Measurements from ENCODE around the gene ASXL3. TPM values are rescaled to one million over a fixed set of nuclear protein-coding genes. Genes with fewer than 3 reads are reported as not detected.

Gene ASXL3
- total RNA-seq, 1 experiment from 2014 or later = not detected

DNA sequence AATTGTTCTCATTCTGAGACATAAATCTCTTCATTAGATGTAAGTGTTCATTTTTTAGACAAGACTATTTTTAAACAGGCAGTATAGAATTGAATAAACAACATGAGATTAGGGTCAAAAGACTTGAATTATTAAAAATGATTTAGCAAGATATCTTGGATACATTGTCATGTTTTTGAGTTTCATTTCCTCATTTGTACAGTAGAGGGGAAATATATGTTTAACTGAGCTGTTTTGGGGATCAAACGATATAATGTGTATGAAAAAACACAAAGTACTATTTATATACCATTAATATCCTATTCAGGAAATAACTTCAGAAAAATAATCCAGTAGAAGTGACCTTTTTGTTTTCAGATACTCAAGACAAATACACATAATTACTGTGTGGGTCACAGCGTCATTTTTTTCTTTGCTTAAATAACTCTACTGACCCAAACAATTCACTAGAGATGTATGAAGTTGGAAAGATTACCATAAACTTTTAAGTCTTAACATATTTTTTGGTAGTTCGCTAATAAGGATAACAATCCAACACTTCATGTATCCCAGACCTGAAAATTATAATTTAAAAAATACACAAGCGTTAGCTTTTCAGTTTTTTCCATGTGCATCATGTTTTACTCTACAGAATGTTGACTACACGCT, 896 bp upstream of the ASXL3 start:
- Histone ChIP-seq H3F3A (ENCODE audit: insufficient read depth, low read depth) (no peaks in the 10 kb centered on the region), H3K9me2 (ENCODE audit: insufficient read depth) (no peaks in the 10 kb centered on the region), H4K20me1 (ENCODE audit: insufficient read depth) (no peaks in the 10 kb centered on the region), H3K9me3 (ENCODE audit: insufficient read depth, low read depth) (no peaks in the 10 kb centered on the region), H2AFZ (no peak overlapping the region), H3K27ac (no peak overlapping the region), H3K4me2 (no peak overlapping the region), H3K36me3 (ENCODE audit: low read depth) (no peaks in the 10 kb centered on the region), H3K79me2 (ENCODE audit: low read depth) (no peaks in the 10 kb centered on the region), H3K4me1 (replicated peaks; ENCODE audit: insufficient read depth) (no peaks in the 10 kb centered on the region), H3K4me3 (no peak overlapping the region), H3K27me3 (ENCODE audit: insufficient read depth, low read depth) (no peaks in the 10 kb centered on the region)
- DNase-seq = no peak
- no peak for TF ChIP-seq EZH2 (IDR thresholded peaks at IDR 0.05; ENCODE audit: low read depth)
- TF ChIP-seq, protein P1, sequence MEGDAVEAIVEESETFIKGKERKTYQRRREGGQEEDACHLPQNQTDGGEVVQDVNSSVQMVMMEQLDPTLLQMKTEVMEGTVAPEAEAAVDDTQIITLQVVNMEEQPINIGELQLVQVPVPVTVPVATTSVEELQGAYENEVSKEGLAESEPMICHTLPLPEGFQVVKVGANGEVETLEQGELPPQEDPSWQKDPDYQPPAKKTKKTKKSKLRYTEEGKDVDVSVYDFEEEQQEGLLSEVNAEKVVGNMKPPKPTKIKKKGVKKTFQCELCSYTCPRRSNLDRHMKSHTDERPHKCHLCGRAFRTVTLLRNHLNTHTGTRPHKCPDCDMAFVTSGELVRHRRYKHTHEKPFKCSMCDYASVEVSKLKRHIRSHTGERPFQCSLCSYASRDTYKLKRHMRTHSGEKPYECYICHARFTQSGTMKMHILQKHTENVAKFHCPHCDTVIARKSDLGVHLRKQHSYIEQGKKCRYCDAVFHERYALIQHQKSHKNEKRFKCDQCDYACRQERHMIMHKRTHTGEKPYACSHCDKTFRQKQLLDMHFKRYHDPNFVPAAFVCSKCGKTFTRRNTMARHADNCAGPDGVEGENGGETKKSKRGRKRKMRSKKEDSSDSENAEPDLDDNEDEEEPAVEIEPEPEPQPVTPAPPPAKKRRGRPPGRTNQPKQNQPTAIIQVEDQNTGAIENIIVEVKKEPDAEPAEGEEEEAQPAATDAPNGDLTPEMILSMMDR (conservative IDR thresholded peaks at IDR 0.05) = no peak
- ChIA-PET POLR2A (ENCODE audit: unreplicated experiment) (no interaction called here), CTCF (no interaction called here)
- intact Hi-C loops (cut with micrococcal nuclease; ENCODE audit: unreplicated experiment) = no loop called here
- BruUV-seq (replicated peaks) = no TSS peak

DNA sequence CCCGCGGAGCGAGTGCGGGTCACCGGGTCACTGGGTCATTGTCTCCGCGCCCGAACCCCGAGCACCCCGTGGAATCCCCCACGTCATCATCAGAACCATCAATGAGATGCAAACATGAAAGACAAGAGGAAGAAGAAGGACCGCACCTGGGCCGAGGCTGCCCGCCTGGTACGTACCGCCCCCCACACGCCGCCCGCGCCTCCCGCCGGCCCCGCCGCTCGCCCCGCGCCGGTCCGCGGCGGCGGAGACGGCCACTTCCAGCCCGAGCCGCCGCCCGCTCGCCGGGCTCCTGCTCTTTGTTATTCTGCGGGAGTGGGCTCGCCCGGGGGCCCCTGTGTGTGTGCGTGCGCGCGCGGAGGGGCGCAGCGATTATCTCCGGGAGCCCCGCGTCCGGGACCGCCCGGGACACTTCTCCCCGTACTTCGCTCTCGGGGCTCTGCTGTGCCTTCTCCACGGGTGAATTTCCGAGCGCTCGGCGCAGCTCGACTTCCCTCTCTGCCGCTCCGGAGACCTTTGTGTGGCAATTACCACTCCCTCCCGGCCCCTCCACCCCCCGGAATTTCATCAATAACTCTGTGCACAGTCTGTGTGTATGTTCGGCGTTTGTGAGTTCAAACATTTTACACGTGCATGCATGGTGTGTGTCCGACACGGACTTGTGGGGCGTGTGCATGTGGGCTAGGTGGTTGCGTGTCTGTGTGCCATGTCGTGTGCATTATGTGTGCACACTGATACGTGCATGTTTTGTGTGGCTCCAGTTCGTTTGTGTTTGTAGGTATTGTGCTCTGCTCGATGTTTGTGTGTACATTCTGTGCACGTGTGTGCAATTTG, 714 bp downstream of the ASXL3 start:
- no TSS peak for BruUV-seq (replicated peaks)
- H3F3A ChIP-seq (ENCODE audit: insufficient read depth, low read depth) = no peaks in the 10 kb centered on the region
- H3K4me1 ChIP-seq (replicated peaks; ENCODE audit: insufficient read depth) = no peaks in the 10 kb centered on the region
- H3K27ac ChIP-seq = no peak overlapping the region
- H3K4me2 ChIP-seq = no peak overlapping the region
- ChIA-PET CTCF (no interaction called here), POLR2A (ENCODE audit: unreplicated experiment) (no interaction called here)
- DNase-seq = no peak
- H2AFZ ChIP-seq = no peak overlapping the region
- H4K20me1 ChIP-seq (ENCODE audit: insufficient read depth) = no peaks in the 10 kb centered on the region
- no peaks in the 10 kb centered on the region for H3K9me2 ChIP-seq (ENCODE audit: insufficient read depth)
- no peaks in the 10 kb centered on the region for H3K36me3 ChIP-seq (ENCODE audit: low read depth)
- H3K79me2 ChIP-seq (ENCODE audit: low read depth) = no peaks in the 10 kb centered on the region
- H3K27me3 ChIP-seq (ENCODE audit: insufficient read depth, low read depth) = no peaks in the 10 kb centered on the region
- intact Hi-C loops (cut with micrococcal nuclease; ENCODE audit: unreplicated experiment) = no loop called here
- no peak overlapping the region for H3K4me3 ChIP-seq
- no peaks in the 10 kb centered on the region for H3K9me3 ChIP-seq (ENCODE audit: insufficient read depth, low read depth)
- TF ChIP-seq EZH2 (IDR thresholded peaks at IDR 0.05; ENCODE audit: low read depth) = no peak
- TF ChIP-seq, protein P1 (conservative IDR thresholded peaks at IDR 0.05) = no peak

DNA sequence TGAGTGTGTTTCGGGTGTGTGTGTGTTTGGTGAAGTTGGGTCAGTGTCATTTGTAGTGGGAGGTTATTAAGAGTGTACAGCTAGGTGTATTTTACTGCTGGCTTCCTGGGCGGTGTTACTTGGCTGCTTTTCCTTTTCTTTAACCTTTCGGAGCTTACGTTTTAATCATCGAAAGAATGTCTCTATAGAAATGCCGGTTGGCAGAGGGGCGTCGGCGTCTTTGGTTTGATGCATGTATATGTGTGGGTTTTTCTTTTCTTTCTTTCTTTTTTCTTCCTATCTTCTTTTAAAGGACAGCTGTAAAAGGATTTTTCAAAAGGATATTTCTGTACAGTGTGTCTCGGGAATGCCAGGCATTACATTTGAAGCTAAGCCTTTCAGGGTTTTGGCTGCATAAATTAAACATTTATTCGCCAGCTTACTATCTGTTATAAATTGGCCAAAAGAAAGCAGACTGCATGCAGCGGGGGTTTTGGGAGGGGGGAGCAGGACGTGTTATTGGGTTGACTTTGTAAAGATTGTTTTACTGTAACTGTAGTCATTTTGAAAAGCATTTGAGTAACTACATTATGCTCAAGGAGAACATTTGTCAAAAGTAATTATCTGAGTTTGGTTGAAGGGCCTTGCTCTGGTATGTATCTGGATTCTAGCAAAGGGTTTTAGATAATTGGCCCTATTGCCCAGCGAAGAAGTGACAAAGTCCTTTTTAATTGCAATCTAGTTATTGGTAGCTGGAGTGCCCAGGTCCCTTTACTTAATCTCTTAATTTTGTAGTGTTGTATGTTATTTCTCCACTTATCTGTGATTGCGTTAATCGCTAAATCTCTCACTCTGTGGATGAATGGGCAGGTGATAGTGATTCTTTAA, 1.6 kb downstream of the ASXL3 start:
- Histone ChIP-seq H3K4me1 (replicated peaks; ENCODE audit: insufficient read depth) (no peaks in the 10 kb centered on the region), H3K4me3 (no peak overlapping the region), H2AFZ (no peak overlapping the region), H3K36me3 (ENCODE audit: low read depth) (no peaks in the 10 kb centered on the region), H3K27ac (no peak overlapping the region), H3K79me2 (ENCODE audit: low read depth) (no peaks in the 10 kb centered on the region), H3K27me3 (ENCODE audit: insufficient read depth, low read depth) (no peaks in the 10 kb centered on the region), H3K9me3 (ENCODE audit: insufficient read depth, low read depth) (no peaks in the 10 kb centered on the region), H3K9me2 (ENCODE audit: insufficient read depth) (no peaks in the 10 kb centered on the region), H4K20me1 (ENCODE audit: insufficient read depth) (no peaks in the 10 kb centered on the region), H3K4me2 (no peak overlapping the region), H3F3A (ENCODE audit: insufficient read depth, low read depth) (no peaks in the 10 kb centered on the region)
- TF ChIP-seq, protein P1 (conservative IDR thresholded peaks at IDR 0.05) = no peak
- no TSS peak for BruUV-seq (replicated peaks)
- ChIA-PET CTCF (no interaction called here), POLR2A (ENCODE audit: unreplicated experiment) (no interaction called here)
- DNase-seq = no peak
- intact Hi-C loops (cut with micrococcal nuclease; ENCODE audit: unreplicated experiment) = no loop called here
